HG03342 (cell line): Measurements from ENCODE around the gene CCR5AS.
A peak's percentile ranks its signal among the peaks of the same experiment; 100 is the strongest.

Source experiments
- ATAC-seq: cut with Tn5 transposase; IDR thresholded peaks from one replicate; pipeline ENCODE4 v1.9.1; 2021; ENCODE audit warnings: mild to moderate bottlenecking, moderate library complexity; ENCODE audit not compliant: unreplicated experiment

CCR5AS gene

DNA sequence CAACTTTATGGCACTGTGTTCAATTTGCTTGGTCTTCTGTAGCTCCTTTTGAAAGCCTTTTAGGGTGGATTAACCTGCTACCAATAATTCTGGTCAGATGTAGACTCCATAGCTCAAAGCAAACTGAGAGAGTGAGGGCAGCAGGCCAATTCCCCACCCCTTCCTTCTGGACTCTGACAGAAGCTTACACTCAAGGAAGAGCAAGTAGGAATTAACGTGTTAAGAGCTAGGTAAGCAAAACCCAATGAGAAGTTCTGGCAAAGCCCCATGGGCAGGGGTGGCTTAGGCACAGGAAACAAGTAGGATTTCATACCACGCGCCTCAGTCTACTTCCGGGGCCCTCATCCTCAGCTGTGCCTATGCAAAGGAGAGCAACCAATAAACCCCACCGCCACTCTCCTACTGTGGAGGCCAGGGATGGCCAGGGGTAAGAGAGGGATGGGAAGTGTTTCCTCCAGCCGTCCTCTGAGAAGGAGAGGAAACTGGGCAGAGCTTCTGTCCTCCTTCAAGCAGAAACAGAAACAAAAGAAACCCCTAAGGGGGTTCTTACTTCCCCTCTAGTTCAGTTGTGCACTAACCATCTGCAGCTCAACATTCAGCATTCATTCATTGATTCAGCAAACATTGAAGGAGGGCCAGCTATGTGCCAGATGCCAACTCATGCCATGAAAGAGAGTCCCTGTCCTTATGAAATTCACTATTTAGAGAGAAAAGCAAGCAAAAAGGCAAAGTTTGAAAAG is 23.5 kb downstream of the CCR5AS start:
- no peak for ATAC-seq

DNA sequence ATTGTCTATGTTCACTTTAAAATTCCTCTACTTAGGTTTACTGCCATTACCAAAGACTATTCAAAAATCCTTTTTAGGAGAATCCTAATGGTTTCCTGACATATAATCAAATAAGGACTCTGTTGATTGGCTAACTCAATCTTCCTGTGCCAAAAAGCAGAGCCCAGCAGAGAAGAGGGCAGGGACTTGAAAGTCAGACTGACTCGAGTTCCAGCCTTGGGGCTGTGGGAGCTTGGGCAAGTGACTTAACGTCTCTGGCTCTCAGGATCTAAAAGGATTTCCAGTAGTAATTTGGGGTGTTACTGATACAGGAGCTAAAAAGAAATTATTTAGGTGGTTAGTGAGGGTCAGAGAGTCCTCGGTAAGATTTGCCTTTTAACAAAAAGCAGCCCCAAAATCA is 25.2 kb downstream of the CCR5AS start:
- no peak for ATAC-seq

DNA sequence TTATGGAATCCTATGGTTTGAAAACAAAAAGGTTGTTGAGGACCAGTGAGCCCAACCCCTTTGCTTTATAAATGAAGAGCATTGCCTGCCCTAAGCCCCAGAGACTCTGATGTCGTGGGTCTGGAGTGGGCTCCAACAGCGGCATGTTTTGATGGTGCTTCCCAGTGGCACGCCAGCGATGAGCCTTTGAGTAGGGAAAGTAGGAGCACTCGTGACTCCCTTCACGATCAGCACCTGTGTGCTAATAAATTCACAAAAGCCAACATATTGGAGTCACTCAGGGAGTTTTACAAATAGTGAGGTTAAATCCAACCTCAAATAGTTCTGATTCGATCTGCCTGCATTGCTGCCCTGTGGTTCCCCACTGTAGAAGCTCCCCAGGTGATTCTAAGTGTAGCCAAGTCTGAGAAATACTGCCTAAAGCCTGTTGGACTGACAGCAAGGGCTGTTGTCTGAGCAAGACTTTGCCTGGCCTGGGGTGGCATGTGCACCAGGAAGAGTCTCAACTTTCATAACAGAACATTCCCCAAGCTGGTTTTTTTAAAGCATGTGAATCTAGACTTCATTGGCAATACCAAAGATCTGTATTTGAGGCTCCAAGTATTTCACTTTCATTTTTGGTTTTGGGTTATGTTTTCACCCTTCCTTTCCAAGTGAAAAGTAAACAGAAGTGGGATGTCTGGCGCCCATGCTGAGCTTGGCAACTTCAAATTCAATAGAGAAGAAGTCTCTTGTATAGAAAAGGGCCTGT is 26.2 kb downstream of the CCR5AS start:
- no peak for ATAC-seq

DNA sequence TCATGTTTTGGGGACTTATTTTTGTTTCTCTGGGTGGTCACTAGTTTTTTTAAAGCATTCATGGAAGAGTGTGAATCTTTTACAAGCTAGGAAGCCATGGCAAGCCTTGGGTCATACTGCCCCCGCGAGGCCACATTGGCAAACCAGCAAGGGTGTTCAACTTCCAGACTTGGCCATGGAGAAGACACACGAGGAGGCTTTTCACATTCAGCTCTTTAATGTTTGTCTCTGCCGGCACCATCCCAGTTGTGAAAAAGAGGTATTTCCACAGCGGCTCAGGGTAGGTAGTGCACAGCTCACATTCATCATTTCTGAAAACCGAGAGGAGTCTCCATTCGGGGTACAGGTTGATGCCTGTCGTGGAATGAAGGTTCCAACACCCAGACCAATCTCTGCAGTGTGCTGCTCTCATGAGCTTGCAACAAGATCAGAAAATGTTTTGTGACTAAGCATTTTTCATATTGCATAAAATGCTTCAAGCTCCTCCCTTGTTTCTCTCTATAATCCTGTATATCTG is 28.4 kb downstream of the CCR5AS start:
- ATAC-seq: no peak

DNA sequence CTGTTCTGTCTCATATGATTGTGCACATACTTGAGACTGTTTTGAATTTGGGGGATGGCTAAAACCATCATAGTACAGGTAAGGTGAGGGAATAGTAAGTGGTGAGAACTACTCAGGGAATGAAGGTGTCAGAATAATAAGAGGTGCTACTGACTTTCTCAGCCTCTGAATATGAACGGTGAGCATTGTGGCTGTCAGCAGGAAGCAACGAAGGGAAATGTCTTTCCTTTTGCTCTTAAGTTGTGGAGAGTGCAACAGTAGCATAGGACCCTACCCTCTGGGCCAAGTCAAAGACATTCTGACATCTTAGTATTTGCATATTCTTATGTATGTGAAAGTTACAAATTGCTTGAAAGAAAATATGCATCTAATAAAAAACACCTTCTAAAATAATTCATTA is 31.1 kb downstream of the CCR5AS start:
- no peak for ATAC-seq

DNA sequence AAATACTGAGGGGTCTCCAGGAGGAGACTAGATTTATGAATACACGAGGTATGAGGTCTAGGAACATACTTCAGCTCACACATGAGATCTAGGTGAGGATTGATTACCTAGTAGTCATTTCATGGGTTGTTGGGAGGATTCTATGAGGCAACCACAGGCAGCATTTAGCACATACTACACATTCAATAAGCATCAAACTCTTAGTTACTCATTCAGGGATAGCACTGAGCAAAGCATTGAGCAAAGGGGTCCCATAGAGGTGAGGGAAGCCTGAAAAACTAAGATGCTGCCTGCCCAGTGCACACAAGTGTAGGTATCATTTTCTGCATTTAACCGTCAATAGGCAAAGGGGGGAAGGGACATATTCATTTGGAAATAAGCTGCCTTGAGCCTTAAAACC is 31.6 kb downstream of the CCR5AS start:
- ATAC-seq: no peak

DNA sequence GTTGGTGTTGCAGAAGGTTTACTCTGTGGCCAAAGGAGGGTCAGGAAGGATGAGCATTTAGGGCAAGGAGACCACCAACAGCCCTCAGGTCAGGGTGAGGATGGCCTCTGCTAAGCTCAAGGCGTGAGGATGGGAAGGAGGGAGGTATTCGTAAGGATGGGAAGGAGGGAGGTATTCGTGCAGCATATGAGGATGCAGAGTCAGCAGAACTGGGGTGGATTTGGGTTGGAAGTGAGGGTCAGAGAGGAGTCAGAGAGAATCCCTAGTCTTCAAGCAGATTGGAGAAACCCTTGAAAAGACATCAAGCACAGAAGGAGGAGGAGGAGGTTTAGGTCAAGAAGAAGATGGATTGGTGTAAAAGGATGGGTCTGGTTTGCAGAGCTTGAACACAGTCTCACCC is 32.1 kb downstream of the CCR5AS start:
- ATAC-seq: no peak

DNA sequence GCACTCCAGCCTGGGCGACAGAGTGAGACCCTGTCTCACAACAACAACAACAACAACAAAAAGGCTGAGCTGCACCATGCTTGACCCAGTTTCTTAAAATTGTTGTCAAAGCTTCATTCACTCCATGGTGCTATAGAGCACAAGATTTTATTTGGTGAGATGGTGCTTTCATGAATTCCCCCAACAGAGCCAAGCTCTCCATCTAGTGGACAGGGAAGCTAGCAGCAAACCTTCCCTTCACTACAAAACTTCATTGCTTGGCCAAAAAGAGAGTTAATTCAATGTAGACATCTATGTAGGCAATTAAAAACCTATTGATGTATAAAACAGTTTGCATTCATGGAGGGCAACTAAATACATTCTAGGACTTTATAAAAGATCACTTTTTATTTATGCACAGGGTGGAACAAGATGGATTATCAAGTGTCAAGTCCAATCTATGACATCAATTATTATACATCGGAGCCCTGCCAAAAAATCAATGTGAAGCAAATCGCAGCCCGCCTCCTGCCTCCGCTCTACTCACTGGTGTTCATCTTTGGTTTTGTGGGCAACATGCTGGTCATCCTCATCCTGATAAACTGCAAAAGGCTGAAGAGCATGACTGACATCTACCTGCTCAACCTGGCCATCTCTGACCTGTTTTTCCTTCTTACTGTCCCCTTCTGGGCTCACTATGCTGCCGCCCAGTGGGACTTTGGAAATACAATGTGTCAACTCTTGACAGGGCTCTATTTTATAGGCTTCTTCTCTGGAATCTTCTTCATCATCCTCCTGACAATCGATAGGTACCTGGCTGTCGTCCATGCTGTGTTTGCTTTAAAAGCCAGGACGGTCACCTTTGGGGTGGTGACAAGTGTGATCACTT is 34.1 kb downstream of the CCR5AS start:
- ATAC-seq: no peak

DNA sequence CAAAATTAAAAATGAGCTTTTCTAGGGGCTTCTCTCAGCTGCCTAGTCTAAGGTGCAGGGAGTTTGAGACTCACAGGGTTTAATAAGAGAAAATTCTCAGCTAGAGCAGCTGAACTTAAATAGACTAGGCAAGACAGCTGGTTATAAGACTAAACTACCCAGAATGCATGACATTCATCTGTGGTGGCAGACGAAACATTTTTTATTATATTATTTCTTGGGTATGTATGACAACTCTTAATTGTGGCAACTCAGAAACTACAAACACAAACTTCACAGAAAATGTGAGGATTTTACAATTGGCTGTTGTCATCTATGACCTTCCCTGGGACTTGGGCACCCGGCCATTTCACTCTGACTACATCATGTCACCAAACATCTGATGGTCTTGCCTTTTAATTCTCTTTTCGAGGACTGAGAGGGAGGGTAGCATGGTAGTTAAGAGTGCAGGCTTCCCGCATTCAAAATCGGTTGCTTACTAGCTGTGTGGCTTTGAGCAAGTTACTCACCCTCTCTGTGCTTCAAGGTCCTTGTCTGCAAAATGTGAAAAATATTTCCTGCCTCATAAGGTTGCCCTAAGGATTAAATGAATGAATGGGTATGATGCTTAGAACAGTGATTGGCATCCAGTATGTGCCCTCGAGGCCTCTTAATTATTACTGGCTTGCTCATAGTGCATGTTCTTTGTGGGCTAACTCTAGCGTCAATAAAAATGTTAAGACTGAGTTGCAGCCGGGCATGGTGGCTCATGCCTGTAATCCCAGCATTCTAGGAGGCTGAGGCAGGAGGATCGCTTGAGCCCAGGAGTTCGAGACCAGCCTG is 35.1 kb downstream of the CCR5AS start:
- ATAC-seq: no peak

DNA sequence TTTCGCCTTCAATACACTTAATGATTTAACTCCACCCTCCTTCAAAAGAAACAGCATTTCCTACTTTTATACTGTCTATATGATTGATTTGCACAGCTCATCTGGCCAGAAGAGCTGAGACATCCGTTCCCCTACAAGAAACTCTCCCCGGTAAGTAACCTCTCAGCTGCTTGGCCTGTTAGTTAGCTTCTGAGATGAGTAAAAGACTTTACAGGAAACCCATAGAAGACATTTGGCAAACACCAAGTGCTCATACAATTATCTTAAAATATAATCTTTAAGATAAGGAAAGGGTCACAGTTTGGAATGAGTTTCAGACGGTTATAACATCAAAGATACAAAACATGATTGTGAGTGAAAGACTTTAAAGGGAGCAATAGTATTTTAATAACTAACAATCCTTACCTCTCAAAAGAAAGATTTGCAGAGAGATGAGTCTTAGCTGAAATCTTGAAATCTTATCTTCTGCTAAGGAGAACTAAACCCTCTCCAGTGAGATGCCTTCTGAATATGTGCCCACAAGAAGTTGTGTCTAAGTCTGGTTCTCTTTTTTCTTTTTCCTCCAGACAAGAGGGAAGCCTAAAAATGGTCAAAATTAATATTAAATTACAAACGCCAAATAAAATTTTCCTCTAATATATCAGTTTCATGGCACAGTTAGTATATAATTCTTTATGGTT is 35.9 kb downstream of the CCR5AS start, which contains the start of gene CCR5:
TSS of gene CCR5 (plus strand) at position 108 of the 680 bp plus-strand sequence. CDS start 1,957 bp downstream, outside the sequence.
- no peak for ATAC-seq

DNA sequence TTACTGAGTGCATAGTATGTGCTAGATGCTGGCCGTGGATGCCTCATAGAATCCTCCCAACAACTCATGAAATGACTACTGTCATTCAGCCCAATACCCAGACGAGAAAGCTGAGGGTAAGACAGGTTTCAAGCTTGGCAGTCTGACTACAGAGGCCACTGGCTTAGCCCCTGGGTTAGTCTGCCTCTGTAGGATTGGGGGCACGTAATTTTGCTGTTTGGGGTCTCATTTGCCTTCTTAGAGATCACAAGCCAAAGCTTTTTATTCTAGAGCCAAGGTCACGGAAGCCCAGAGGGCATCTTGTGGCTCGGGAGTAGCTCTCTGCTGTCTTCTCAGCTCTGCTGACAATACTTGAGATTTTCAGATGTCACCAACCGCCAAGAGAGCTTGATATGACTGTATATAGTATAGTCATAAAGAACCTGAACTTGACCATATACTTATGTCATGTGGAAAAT is 37.2 kb downstream of the CCR5AS start:
- ATAC-seq: peak; percentile 55

DNA sequence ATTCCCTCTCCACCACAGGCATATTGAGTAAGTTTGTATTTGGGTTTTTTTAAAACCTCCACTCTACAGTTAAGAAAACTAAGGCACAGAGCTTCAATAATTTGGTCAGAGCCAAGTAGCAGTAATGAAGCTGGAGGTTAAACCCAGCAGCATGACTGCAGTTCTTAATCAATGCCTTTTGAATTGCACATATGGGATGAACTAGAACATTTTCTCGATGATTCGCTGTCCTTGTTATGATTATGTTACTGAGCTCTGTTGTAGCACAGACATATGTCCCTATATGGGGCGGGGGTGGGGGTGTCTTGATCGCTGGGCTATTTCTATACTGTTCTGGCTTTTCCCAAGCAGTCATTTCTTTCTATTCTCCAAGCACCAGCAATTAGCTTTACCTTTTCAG is 37.7 kb downstream of the CCR5AS start:
- no peak for ATAC-seq

DNA sequence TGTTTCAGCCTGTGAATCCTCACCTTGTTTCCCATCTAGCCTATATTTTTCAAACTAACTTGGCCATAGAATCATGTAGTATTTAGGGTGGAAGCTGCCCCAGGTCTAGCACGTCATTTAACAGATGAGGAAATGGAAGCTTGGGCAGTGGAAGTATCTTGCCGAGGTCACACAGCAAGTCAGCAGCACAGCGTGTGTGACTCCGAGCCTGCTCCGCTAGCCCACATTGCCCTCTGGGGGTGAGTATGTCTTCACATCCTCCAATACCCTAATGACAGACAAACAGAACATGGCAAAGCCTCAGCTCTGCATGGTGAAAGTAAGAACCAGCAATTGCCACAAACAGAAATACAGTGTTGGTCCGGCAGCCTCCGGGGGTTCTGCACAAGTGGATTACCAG is 38.3 kb downstream of the CCR5AS start:
- no peak for ATAC-seq

DNA sequence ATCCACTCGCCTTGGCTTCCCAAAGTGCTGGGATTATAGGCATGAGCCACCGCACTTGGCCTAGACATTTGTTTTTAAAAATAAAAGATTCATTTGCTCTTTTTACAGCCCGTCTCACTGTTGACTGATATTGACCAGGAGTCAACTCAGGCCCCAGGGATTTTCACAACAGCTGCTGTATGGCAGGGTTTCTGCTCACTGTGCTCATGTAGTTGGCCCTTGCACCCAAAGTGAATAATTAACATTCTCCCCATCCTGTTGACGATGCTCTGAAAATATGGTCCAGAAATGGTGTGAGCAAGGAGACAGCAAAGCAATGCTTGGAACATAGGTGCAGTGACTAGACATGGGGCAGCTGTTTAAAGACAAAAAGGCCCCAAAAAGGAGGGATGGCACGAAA is 39.1 kb downstream of the CCR5AS start:
- no peak for ATAC-seq

DNA sequence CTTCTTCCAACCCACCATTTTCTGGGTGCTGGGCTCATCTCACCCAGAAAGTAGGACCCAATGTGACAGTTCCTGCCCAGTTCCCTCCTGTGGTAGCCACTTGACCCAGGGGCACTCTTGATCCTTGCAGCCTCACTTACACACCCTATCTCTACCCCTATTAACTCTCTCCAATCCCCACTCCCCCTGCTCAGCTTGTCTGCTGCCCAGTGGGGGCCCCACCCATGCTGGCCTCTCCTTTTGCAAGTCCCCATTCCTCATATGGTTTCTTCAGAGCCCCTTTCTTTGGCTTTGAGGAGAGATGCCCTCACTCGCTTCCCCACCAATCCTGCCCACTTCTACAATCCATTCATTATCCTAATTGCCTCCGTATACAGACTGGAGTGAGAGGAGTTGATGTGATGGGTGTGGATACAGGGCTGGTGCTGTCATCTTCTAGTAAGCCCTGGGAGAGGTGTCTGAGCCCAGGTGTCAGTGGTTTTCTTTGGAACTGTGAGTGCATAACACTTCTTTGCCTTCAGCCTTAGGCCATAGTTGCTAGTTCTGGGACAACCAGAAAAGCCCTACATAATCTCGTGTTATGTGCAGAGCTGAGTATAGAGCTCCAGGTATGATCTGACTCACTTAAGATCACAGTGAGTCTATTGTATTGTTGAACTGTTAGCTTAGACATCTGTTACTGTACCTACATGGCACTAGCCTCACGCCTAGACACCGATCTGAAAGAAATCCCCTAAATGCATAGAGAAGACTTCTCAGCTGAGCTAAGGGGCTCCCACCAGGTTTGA is 40.9 kb downstream of the CCR5AS start:
- ATAC-seq: no peak

DNA sequence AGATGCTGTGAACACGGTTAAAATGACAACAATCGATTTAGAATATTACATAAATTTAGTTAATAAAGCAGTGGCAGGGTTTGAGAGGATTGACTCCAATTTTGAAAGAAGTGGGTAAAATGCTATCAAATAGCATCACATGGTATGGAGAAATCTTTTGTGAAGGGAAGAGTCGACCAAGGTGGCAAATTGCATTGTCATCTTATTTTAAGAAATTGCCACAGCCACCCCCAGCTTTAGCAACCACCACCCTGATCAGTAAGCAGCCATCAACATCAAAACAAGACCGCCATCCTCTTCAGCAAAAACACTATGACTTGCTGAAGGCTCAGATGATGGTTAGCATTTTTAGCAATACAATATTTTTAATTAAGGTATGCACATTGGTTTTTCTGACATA is 41.8 kb downstream of the CCR5AS start:
- no peak for ATAC-seq

DNA sequence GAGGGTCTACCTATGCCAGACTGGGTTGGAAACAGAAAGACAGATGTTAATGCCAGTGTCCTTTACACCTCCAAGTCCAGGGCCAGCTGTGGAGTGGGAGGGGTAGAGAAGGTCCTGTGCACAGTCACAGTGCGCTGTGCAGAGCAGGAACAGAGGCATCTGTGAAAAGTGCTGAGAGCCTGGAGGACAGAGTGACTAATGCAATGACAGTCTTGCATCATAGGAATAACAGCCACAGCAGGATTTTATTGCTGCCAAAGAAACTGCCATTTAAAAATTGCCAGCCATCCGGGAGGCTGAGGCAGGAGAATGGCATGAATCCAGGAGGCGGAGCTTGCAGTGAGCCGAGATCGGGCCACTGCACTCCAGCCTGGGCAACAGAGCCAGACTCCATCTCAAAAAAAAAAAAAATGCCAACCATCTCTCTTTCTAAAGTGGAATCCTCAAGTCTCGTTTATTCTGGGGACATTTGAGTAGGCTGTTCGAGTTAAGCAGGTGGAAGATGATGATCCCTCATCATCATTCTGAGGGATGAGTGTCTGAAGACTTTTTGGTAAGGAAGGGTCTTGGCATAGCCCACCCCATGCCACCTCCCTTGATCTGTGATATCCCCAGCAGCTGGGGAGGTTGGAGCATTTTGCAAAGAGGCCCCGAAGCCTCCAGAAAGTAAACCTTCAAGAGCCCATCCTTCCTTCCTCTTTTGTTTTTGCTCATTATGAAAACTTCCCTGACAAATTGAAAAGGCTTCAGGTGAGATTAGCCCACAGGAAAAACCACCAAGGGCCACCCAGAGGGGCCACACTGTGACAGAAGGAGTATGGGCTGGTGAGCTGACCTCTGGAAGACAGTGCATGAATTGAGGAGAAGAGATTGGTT is 45.2 kb downstream of the CCR5AS start:
- no peak for ATAC-seq

DNA sequence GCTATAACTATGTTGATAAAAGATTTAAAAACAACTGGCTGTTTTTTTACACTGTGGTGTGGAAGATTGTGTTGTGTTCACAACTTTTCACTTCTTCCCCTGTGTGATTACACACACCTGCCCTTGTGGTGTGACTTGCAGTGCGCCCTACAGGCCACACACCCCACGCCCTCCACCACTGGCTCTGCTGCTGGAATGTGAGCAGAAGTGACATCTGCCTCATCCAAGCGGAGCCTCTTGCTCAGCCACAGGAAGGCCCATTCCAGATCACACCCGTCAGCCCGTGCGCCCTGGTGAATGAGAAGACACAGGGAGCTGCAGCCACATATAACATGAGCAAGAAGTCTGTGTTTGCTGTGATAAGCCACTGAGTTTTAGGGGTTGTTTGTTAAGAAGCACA is 46.0 kb downstream of the CCR5AS start:
- ATAC-seq: no peak
